Activated T-helper 17 cell treated with anti-CD3 and anti-CD28 coated beads, Interleukin-2, amount 50 U/mL, for 72 hours (primary cell): ENCODE measurements around the gene PRKAR2A. TPM values are rescaled to one million over a fixed set of nuclear protein-coding genes. Genes with fewer than 3 reads are reported as not detected.

Experiments
- ATAC-seq: fragments of 150-1000 bp; cut with Tn5 transposase; replicated peaks from 2 replicates; pipeline ENCODE4 v1.10.0; 2021; ENCODE audit warnings: mild to moderate bottlenecking, moderate library complexity
- H3K27ac Mint-ChIP-seq: one replicate; pipeline ENCODE4 v1.8.0; 2022; ENCODE audit warnings: mixed read lengths
- H3K27me3 Mint-ChIP-seq: one replicate; pipeline ENCODE4 v1.8.0; 2022; ENCODE audit warnings: mixed read lengths
- H3K36me3 Mint-ChIP-seq: one replicate; pipeline ENCODE4 v1.8.0; 2022; ENCODE audit warnings: low read depth, mild to moderate bottlenecking, mixed read lengths
- H3K4me1 Mint-ChIP-seq: one replicate; pipeline ENCODE4 v1.8.0; 2022; ENCODE audit warnings: mixed read lengths
- H3K4me3 Mint-ChIP-seq: one replicate; pipeline ENCODE4 v1.8.0; 2022; ENCODE audit warnings: mild to moderate bottlenecking, mixed read lengths
- H3K9me3 Mint-ChIP-seq: one replicate; pipeline ENCODE4 v1.8.0; 2022; ENCODE audit warnings: mixed read lengths
- total RNA-seq, 2 donors: library from RNA; stranded (reverse); gene quantifications; one replicate each; pipeline ENCODE4 v1.2.3, GENCODE V29; 2022

Gene PRKAR2A
- 10 to 100 TPM; 23.1 to 44.5 TPM for total RNA-seq

- peak within 1 kb of the TSS; percentile 99 for H3K27ac Mint-ChIP-seq
- H3K9me3 Mint-ChIP-seq, result no peaks in the 10 kb centered on the region
- H3K36me3 Mint-ChIP-seq, result peaks cover 6% of the 10 kb centered on the region
- peak within 1 kb of the TSS; percentile 97 for H3K4me3 Mint-ChIP-seq
- peak; percentile 95 for ATAC-seq
- H3K4me1 Mint-ChIP-seq, result peaks cover 11% of the 10 kb centered on the region
- no peaks in the 10 kb centered on the region for H3K27me3 Mint-ChIP-seq
These were observed at the start of gene PRKAR2A for GRCh38 chr3:48847504-48848423. Gene PRKAR2A (minus strand): TSS chr3:48847874. CDS start chr3:48847596, 278 bp downstream.

- ATAC-seq, result no peak
- Mint-ChIP-seq H3K27ac (peak overlapping the region; percentile 100), H3K9me3 (no peaks in the 10 kb centered on the region), H3K36me3 (peaks cover 4% of the 10 kb centered on the region), H3K4me1 (peaks cover 22% of the 10 kb centered on the region), H3K4me3 (peak overlapping the region; percentile 93), H3K27me3 (no peaks in the 10 kb centered on the region)
These were observed 49.3 kb upstream of the PRKAR2A start for GRCh38 chr3:48896936-48897335.

GRCh38 chr3:48894516-48894915 is 46.8 kb upstream of the PRKAR2A start:
- Mint-ChIP-seq H3K27ac (no peak overlapping the region), H3K36me3 (peaks cover 18% of the 10 kb centered on the region), H3K27me3 (no peaks in the 10 kb centered on the region), H3K4me1 (peaks cover 22% of the 10 kb centered on the region), H3K9me3 (no peaks in the 10 kb centered on the region), H3K4me3 (no peak overlapping the region)
- ATAC-seq, result no peak

- Mint-ChIP-seq H3K27me3 (no peaks in the 10 kb centered on the region), H3K36me3 (peaks cover 36% of the 10 kb centered on the region), H3K4me1 (peaks cover under 1% of the 10 kb centered on the region), H3K9me3 (no peaks in the 10 kb centered on the region), H3K27ac (no peak overlapping the region), H3K4me3 (no peak overlapping the region)
- no peak for ATAC-seq
These were observed 43.9 kb upstream of the PRKAR2A start for GRCh38 chr3:48891606-48892005.

- Mint-ChIP-seq H3K27ac (no peak overlapping the region), H3K4me1 (no peaks in the 10 kb centered on the region), H3K36me3 (peaks cover 57% of the 10 kb centered on the region), H3K9me3 (no peaks in the 10 kb centered on the region), H3K27me3 (no peaks in the 10 kb centered on the region), H3K4me3 (no peak overlapping the region)
- ATAC-seq, result no peak
These were observed 38.1 kb upstream of the PRKAR2A start for GRCh38 chr3:48885753-48886152.

- no peak overlapping the region for H3K4me3 Mint-ChIP-seq
- H3K9me3 Mint-ChIP-seq, result no peaks in the 10 kb centered on the region
- ATAC-seq, result no peak
- H3K27ac Mint-ChIP-seq, result peak overlapping the region; percentile 68
- H3K27me3 Mint-ChIP-seq, result no peaks in the 10 kb centered on the region
- H3K4me1 Mint-ChIP-seq, result no peaks in the 10 kb centered on the region
- peaks cover 49% of the 10 kb centered on the region for H3K36me3 Mint-ChIP-seq
These were observed 34.0 kb upstream of the PRKAR2A start for GRCh38 chr3:48881652-48882114.

GRCh38 chr3:48881006-48881405 is 33.3 kb upstream of the PRKAR2A start:
- no peak overlapping the region for H3K4me3 Mint-ChIP-seq
- H3K9me3 Mint-ChIP-seq, result no peaks in the 10 kb centered on the region
- no peak for ATAC-seq
- H3K27me3 Mint-ChIP-seq, result no peaks in the 10 kb centered on the region
- peak overlapping the region; percentile 68 for H3K27ac Mint-ChIP-seq
- peaks cover 47% of the 10 kb centered on the region for H3K36me3 Mint-ChIP-seq
- no peaks in the 10 kb centered on the region for H3K4me1 Mint-ChIP-seq

GRCh38 chr3:48879994-48880377 is 32.3 kb upstream of the PRKAR2A start:
- Mint-ChIP-seq H3K27ac (peak overlapping the region; percentile 50), H3K36me3 (peaks cover 37% of the 10 kb centered on the region)

GRCh38 chr3:48879307-48879993 is 31.8 kb upstream of the PRKAR2A start:
- no peak for ATAC-seq
- Mint-ChIP-seq H3K27me3 (no peaks in the 10 kb centered on the region), H3K9me3 (no peaks in the 10 kb centered on the region), H3K4me1 (no peaks in the 10 kb centered on the region), H3K4me3 (no peak overlapping the region), H3K27ac (peak overlapping the region; percentile 50), H3K36me3 (peaks cover 32% of the 10 kb centered on the region)

More at GRCh38 chr3:48879994-48880377, 32.3 kb upstream of the PRKAR2A start:
- H3K27me3 Mint-ChIP-seq, result no peaks in the 10 kb centered on the region
- H3K4me3 Mint-ChIP-seq, result no peak overlapping the region
- no peak for ATAC-seq
- no peaks in the 10 kb centered on the region for H3K9me3 Mint-ChIP-seq
- H3K4me1 Mint-ChIP-seq, result no peaks in the 10 kb centered on the region

GRCh38 chr3:48877671-48878070 is 30.0 kb upstream of the PRKAR2A start:
- ATAC-seq, result no peak
- no peaks in the 10 kb centered on the region for H3K9me3 Mint-ChIP-seq
- H3K27ac Mint-ChIP-seq, result no peak overlapping the region
- H3K4me1 Mint-ChIP-seq, result no peaks in the 10 kb centered on the region
- no peaks in the 10 kb centered on the region for H3K27me3 Mint-ChIP-seq
- peaks cover 20% of the 10 kb centered on the region for H3K36me3 Mint-ChIP-seq
- H3K4me3 Mint-ChIP-seq, result no peak overlapping the region

GRCh38 chr3:48863122-48863521 is 15.4 kb upstream of the PRKAR2A start:
- Mint-ChIP-seq H3K4me1 (no peaks in the 10 kb centered on the region), H3K27me3 (no peaks in the 10 kb centered on the region), H3K36me3 (peaks cover 28% of the 10 kb centered on the region), H3K4me3 (no peak overlapping the region), H3K27ac (no peak overlapping the region), H3K9me3 (no peaks in the 10 kb centered on the region)
- no peak for ATAC-seq

GRCh38 chr3:48859206-48859605 is 11.5 kb upstream of the PRKAR2A start:
- H3K4me1 Mint-ChIP-seq, result no peaks in the 10 kb centered on the region
- peaks cover 36% of the 10 kb centered on the region for H3K36me3 Mint-ChIP-seq
- H3K27me3 Mint-ChIP-seq, result no peaks in the 10 kb centered on the region
- no peaks in the 10 kb centered on the region for H3K9me3 Mint-ChIP-seq
- H3K27ac Mint-ChIP-seq, result no peak overlapping the region
- no peak overlapping the region for H3K4me3 Mint-ChIP-seq
- no peak for ATAC-seq

- Mint-ChIP-seq H3K27ac (no peak overlapping the region), H3K9me3 (no peaks in the 10 kb centered on the region), H3K4me3 (no peak overlapping the region), H3K27me3 (no peaks in the 10 kb centered on the region), H3K36me3 (peaks cover 36% of the 10 kb centered on the region), H3K4me1 (no peaks in the 10 kb centered on the region)
- no peak for ATAC-seq
These were observed 11.0 kb upstream of the PRKAR2A start for GRCh38 chr3:48858709-48859108.

- no peak overlapping the region for H3K4me3 Mint-ChIP-seq
- no peaks in the 10 kb centered on the region for H3K4me1 Mint-ChIP-seq
- H3K36me3 Mint-ChIP-seq, result peaks cover 34% of the 10 kb centered on the region
- H3K9me3 Mint-ChIP-seq, result no peaks in the 10 kb centered on the region
- peak overlapping the region; percentile 5 for H3K27ac Mint-ChIP-seq
- ATAC-seq, result no peak
- no peaks in the 10 kb centered on the region for H3K27me3 Mint-ChIP-seq
These were observed 10.0 kb upstream of the PRKAR2A start for GRCh38 chr3:48857641-48858040.

- H3K4me1 Mint-ChIP-seq, result no peaks in the 10 kb centered on the region
- H3K27ac Mint-ChIP-seq, result peak overlapping the region; percentile 61
- H3K4me3 Mint-ChIP-seq, result no peak overlapping the region
- no peak for ATAC-seq
- no peaks in the 10 kb centered on the region for H3K9me3 Mint-ChIP-seq
- no peaks in the 10 kb centered on the region for H3K27me3 Mint-ChIP-seq
- peaks cover 25% of the 10 kb centered on the region for H3K36me3 Mint-ChIP-seq
These were observed 8.8 kb upstream of the PRKAR2A start for GRCh38 chr3:48856469-48856868.
